Fibroblast of skin of right biceps (primary cell): ENCODE measurements around the gene TNFRSF12A.
"Not testable (repeated sequence)": the region's sequence is repeated elsewhere in the genome, so short reads cannot be mapped to it uniquely, and the experiment has no call there.

ENCODE experiments used
- DNase-seq: peaks from one replicate; pipeline ENCODE4 v3.0.0-alpha.2; 2013

TNFRSF12A gene

GRCh38 chr16:3051494-3051893 is 31.3 kb downstream of the TNFRSF12A start:
- DNase-seq: no peak

GRCh38 chr16:3052571-3053329 is 32.6 kb downstream of the TNFRSF12A start:
- DNase-seq: not testable (repeated sequence)

GRCh38 chr16:3053330-3053710 is 33.2 kb downstream of the TNFRSF12A start:
- DNase-seq: not testable (repeated sequence)

- no peak for DNase-seq
Observed at GRCh38 chr16:3054965-3055733, 35.0 kb downstream of the TNFRSF12A start.

DNA sequence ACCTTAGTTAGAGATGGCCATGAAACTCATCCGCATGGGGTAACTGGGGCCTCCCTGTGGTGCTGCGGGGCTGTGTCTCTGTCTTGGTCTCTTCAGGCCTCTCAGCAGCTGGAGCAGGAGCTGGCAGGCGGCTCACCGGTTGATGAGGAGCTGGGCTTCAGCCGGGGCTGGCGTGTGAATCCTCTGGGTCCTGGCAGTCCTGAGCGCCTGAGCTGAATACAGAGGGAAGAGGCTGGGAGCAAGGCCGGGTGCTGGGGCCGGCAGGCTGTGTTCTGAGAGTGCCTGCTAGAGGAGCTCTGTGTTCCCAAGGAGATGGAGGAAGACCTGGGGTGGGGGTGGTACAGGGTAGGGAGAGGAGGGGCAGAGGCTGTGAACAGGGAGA is 35.6 kb downstream of the TNFRSF12A start:
- not testable (repeated sequence) for DNase-seq

DNA sequence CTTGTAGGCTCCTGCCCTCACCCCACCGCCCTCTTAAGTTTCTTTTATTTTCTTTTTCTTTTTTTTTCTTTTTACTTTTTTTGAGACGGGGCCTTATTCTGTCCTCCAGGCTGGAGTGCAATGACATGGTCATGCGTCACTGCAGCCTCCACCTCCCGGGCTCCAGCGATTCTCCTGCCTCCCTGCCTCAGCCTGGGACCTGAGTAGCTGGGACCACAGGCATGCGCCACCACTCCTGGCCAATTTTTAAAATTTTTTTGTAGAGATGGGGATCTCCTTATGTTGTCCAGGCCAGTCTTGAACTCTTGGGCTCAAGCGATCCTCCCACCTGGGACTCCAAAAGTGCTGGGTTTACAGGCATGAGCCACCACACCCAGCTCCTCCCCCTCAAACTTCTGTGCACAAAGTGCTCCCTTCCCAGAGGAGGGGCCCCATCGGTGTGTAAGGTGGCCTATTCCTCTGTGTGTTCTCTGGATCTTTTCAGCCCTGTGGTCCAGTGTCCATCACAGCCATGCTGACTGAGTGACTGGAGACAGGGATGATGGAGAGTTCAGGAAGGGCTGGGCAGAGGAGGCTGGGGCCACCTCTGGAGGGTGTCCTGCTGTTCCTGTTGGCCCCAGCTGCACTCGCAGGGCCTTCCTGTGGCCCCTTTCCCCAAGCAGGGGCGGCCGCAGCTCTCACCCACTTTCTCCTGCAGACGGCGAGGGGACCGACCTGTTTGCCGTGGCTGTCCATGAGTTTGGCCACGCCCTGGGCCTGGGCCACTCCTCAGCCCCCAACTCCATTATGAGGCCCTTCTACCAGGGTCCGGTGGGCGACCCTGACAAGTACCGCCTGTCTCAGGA is 36.4 kb downstream of the TNFRSF12A start:
- DNase-seq: no peak

DNA sequence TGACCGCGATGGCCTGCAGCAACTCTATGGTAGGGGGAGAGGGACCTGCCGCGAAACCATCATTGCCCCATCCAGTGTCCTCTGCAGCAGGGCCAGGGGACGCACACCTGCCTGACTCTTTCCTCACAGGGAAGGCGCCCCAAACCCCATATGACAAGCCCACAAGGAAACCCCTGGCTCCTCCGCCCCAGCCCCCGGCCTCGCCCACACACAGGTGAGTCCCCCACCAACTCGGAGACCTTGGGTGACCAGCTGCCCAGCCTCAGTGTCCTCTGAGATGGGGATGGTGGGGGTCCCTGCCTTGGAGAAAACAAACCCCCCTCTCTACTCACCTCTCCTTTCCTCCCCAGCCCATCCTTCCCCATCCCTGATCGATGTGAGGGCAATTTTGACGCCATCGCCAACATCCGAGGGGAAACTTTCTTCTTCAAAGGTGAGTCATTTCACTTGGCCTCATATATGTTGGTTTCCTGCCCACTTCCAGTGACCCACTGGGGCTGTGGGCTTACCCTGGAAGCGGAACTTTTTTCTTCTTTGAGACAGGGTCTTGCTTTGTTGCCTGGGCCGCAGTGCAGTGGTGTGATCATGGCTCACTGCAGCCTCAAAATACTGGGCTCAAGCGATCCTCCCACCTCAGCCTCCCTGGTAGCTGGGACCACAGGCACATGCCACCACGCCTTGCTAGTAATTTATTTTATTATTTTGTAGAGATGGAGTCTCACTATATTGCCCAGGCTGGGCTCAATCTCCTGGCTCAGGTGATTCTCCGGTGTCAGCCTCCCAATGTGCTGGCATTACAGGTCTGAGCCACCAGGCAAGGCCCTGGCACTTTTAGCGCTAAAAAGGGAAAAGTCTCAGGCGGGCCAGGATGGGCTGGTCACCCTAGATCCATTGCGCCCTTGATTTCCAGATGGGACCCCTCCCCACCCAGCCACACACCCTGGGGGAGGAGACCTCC is 37.3 kb downstream of the TNFRSF12A start:
- no peak for DNase-seq

DNA sequence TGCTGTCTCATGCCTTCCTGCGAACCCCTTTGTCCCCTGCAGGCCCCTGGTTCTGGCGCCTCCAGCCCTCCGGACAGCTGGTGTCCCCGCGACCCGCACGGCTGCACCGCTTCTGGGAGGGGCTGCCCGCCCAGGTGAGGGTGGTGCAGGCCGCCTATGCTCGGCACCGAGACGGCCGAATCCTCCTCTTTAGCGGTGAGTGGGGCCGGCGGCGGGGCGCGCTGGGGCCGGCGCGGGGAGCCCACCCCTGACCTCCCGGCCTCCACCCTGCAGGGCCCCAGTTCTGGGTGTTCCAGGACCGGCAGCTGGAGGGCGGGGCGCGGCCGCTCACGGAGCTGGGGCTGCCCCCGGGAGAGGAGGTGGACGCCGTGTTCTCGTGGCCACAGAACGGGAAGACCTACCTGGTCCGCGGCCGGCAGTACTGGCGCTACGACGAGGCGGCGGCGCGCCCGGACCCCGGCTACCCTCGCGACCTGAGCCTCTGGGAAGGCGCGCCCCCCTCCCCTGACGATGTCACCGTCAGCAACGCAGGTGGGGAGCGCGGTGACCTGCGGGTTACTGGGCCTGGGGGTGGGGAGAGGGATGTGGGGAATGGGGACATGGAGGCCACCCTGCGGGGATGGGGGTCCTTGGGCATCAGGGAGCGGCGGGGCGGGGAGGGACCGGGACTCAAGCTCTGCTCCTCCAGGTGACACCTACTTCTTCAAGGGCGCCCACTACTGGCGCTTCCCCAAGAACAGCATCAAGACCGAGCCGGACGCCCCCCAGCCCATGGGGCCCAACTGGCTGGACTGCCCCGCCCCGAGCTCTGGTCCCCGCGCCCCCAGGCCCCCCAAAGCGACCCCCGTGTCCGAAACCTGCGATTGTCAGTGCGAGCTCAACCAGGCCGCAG is 38.2 kb downstream of the TNFRSF12A start:
- peak; percentile 45 for DNase-seq

GRCh38 chr16:3059041-3059722 is 39.0 kb downstream of the TNFRSF12A start:
- DNase-seq: peak; percentile 87

DNA sequence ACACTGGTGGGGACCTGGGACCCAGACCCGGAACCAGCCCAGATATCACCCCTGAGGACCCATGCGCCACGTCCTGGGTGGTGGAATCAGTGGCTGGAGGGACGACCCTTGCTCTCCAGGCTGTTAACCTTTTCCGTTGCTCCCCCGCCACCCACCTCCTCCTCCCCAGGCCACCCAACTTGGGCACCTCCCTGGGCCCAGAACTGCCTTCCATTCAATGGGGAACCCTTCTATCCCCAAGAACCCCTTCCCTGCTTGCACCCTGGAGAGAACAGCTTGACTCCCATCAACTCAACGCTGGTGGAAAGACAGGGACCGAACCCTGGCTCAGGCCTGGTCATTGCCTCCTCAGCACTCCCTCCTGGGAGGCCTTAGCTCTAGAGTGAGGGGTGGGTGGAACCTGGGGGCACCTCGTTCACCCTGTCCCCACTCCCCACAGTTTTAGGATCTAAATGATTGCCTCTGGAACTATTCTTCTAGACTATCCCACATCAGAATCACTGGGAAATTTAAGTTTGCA is 39.6 kb downstream of the TNFRSF12A start:
- DNase-seq: no peak

DNA sequence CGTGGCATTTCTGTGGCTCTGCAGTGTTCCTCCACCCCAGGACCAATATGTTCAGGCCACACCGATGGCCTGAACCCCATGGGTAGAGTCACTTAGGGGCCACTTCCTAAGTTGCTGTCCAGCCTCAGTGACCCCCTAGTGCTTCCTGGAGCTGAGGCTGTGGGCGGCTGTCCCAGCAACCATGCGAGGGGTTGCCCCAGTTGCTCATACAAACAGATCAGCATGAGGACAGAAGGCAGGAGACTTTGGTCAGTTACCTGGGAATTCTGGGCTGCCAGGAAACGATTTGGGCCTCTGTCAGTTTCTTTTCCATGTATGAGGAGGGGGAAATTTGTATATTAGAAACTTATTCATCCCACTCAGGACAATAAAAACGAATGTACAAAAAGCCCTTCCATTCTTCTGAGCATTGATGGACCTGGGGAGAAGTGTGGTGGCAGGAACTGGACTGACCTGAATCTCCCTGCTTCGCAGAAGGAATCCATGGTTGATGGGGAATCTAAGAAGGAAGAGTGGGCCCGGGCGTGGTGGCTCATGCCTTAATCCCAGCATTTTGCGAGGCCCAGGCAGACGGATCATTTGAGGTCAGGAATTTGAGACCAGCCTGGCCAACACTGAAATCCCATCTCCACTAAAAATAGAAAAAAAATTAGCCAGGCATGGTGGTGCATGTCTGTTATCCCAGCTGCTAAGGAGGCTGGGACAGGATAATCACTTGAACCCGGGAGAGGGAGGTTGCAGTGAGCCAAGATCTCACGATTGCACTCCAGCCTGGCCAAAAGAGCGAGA is 40.4 kb downstream of the TNFRSF12A start:
- DNase-seq: no peak

- no peak for DNase-seq
Observed at GRCh38 chr16:3062553-3062952, 42.4 kb downstream of the TNFRSF12A start.

- no peak for DNase-seq
Observed at GRCh38 chr16:3063625-3064386, 43.6 kb downstream of the TNFRSF12A start.

GRCh38 chr16:3065069-3065741 is 45.0 kb downstream of the TNFRSF12A start, which contains the start of gene IL32:
Gene IL32 (plus strand): TSS chr16:3065640. CDS start chr16:3065812, 172 bp downstream.
- DNase-seq: peak; percentile 70

DNA sequence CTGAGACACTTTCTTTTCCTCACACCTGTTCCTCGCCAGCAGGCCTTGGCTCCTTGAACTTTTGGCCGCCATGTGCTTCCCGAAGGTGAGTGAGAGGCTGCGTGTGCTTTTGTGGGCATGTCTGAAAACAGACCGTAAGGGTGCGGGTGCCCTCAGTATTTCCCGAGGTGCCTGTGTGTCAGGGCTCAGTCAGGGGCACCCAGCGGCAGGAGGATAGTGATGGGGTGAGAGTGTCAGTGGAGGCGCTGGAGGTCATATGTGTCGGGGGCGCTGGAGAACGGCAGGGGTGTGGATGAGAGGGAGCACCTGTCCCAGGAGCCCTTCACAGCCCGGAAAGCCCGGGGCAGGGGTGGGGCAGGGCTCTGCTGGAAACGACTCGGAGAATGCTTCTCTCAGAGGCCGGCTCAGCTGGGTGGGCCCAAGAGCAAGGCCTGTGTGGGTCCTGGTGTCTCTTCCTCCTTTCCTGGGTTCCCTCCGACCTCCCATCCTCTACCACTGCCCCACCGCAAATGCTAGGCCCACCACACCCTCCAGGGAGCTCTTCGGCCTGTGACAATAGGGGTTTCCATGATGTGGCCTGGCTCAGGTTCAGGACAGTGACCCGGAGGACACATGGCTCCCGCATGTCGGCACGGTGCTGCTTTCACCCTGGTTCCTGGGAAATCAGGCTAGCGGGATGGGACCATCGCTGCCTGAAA is 45.7 kb downstream of the TNFRSF12A start:
- DNase-seq: no peak

DNA sequence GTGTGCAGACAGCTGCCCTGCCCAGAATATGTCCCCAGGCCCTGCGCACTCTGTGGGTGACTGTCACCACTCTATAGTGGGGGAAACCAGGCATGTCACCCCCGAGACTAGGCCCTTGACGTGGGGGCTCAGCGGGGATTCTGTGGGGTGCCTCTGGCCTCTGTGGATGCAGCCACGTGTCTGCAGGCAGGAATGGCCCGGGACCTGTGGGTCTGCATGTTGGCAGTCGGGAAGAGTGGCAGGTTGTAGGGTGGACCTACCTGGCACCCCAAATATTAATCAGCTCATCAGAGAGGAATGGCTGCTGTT is 46.2 kb downstream of the TNFRSF12A start:
- no peak for DNase-seq

DNA sequence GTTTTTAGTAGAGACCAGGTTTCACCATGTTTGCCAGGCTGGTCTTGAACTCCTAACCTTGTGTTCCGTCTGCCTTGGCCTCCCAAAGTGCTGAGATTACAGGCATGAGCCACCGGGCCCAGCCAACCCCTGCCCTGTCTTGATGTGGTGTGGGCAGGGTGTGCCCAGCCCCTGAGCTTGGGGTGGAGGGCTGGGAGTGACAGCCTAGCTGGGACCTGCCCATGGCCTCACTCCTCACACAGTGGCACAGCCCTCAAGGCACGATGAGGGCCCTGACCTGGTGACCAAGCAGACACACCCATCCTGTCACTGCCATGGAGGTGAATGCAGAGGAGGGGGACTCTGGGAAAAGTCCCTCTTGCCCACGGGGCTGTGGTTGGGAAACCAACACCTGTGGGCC is 48.3 kb downstream of the TNFRSF12A start:
- DNase-seq: no peak
